HAP-1 (cell line): ENCODE results near the gene RAB3D.
"Not testable (repeated sequence)": the region's sequence is repeated elsewhere in the genome, so short reads cannot be mapped to it uniquely, and the experiment has no call there.

Experiments
- DNase-seq, 2 experiments: peaks; one replicate each; pipeline ENCODE4 v3.0.0-alpha.2; 2016 to 2020; ENCODE audit warnings: low spot score in 2 of 2
- H3K27me3 ChIP-seq: fragments of 250-450 bp; sonication (Bioruptor Pico); 2 replicates; pipeline ENCODE4 v1.5.1; 2020; ENCODE audit warnings: low read depth, mild to moderate bottlenecking, moderate library complexity
- H3K36me3 ChIP-seq: fragments of 250-450 bp; sonication (Bioruptor Pico); replicated peaks from 2 replicates; pipeline ENCODE4 v1.5.1; 2020; ENCODE audit warnings: mild to moderate bottlenecking
- H3K4me1 ChIP-seq: fragments of 250-450 bp; sonication (Bioruptor Pico); 2 replicates; pipeline ENCODE4 v1.5.1; 2020; ENCODE audit warnings: mild to moderate bottlenecking
- H3K4me3 ChIP-seq: fragments of 250-450 bp; sonication (Bioruptor Pico); 2 replicates; pipeline ENCODE4 v1.5.1; 2020; ENCODE audit warnings: mild to moderate bottlenecking, moderate library complexity
- H3K9me3 ChIP-seq: fragments of 250-450 bp; sonication (Bioruptor Pico); 2 replicates; pipeline ENCODE4 v1.5.1; 2020; ENCODE audit warnings: mild to moderate bottlenecking, moderate library complexity
- in situ Hi-C: fragments of 300-500 bp; cut with MboI; formaldehyde crosslinking; loops from 3 replicates; pipeline ENCODE4 v1.14.3; 2020; ENCODE audit warnings: low sequenced_read_pairs, inconsistent platforms, mixed read lengths

The RAB3D gene

GRCh38 chr19:11361037-11361770, 21.7 kb upstream of the RAB3D start:
- Histone ChIP-seq H3K9me3 (no peaks in the 10 kb centered on the region), H3K36me3 (no peaks in the 10 kb centered on the region), H3K4me3 (no peak overlapping the region), H3K27me3 (no peaks in the 10 kb centered on the region), H3K4me1 (no peaks in the 10 kb centered on the region)
- DNase-seq: peak in 1 of 2 experiments; percentile 80
- in situ Hi-C loops: no loop called here

DNA sequence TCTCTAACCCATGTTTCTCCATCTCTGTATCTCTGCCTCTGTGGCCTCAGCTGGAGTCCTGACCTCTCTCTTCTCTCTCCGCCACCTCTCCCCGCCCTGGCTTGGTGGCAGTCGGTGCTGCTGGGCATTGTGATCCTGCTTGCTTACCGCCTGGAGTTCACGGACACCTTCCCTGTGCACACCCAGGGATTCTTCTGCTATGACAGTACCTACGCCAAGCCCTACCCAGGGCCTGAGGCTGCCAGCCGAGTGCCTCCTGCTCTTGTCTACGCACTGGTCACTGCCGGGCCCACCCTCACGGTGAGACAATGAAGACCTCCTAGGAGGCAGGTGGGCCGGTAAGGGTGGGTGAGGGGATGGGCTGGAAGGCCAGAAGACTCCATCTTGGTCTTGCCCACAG, 20.0 kb upstream of the RAB3D start:
- no peaks in the 10 kb centered on the region for H3K27me3 ChIP-seq
- in situ Hi-C loops: no loop called here
- H3K36me3 ChIP-seq: no peaks in the 10 kb centered on the region; the same call in 1 of the 2 replicates
- H3K9me3 ChIP-seq: no peaks in the 10 kb centered on the region
- no peak overlapping the region for H3K4me3 ChIP-seq
- H3K4me1 ChIP-seq: peaks cover 4% of the 10 kb centered on the region; the same call in 1 of the 2 replicates
- no peak for DNase-seq

DNA sequence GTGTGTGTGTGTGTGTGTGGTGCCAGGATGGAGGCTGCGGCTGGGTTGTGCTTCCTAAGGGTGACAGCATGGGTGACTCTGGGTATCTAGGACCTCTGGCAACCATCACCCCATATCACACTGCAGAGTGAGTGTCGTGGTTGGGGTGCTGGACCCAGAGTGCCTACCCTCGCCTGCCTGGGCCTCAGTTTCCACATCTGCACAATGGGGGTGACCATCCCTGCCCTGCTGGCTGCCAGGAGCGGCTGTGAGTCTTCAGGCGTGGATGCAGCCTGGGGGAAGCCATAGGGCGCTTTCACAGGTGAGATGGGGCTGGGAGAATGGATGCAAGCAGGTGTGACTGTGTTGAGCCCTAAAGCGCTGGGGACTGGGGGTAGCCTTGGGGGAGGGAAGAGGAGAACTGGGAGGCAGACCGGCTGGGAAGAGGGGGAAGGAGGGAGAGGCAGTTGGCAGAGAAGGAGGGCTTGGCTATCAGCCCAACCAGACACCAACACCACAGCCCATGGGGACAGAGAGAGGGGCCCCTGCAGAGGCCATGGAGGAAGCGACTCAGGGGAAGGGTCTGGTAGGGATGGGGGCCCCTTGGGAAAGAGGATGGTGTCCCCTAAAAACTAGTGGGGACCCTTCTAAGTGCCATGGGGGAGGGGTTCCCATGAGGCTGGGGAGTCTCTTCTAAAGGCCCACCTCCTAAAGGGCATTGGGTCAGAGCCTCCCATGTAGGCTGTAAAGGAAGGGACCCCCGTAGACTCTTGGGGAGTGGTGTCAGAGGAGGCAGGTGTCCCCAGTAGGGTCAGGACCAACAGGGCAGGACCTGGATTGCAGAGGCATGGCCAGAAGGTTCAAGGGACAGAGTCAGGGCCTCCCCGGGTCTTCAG, 17.5 kb upstream of the RAB3D start:
- Histone ChIP-seq H3K4me1 (peaks cover 4% of the 10 kb centered on the region; the same call in 1 of the 2 replicates), H3K27me3 (no peaks in the 10 kb centered on the region), H3K4me3 (no peak overlapping the region), H3K36me3 (no peaks in the 10 kb centered on the region; the same call in 1 of the 2 replicates), H3K9me3 (no peaks in the 10 kb centered on the region)
- in situ Hi-C loops: no loop called here
- DNase-seq: no peak

- in situ Hi-C loops: no loop called here
- Histone ChIP-seq H3K36me3 (no peaks in the 10 kb centered on the region; the same call in 1 of the 2 replicates), H3K27me3 (no peaks in the 10 kb centered on the region), H3K9me3 (no peaks in the 10 kb centered on the region), H3K4me3 (peak overlapping the region; percentile 36), H3K4me1 (peaks cover 4% of the 10 kb centered on the region; the same call in 1 of the 2 replicates)
- DNase-seq: no peak
Measured at GRCh38 chr19:11356074-11356397, 16.6 kb upstream of the RAB3D start.

DNA sequence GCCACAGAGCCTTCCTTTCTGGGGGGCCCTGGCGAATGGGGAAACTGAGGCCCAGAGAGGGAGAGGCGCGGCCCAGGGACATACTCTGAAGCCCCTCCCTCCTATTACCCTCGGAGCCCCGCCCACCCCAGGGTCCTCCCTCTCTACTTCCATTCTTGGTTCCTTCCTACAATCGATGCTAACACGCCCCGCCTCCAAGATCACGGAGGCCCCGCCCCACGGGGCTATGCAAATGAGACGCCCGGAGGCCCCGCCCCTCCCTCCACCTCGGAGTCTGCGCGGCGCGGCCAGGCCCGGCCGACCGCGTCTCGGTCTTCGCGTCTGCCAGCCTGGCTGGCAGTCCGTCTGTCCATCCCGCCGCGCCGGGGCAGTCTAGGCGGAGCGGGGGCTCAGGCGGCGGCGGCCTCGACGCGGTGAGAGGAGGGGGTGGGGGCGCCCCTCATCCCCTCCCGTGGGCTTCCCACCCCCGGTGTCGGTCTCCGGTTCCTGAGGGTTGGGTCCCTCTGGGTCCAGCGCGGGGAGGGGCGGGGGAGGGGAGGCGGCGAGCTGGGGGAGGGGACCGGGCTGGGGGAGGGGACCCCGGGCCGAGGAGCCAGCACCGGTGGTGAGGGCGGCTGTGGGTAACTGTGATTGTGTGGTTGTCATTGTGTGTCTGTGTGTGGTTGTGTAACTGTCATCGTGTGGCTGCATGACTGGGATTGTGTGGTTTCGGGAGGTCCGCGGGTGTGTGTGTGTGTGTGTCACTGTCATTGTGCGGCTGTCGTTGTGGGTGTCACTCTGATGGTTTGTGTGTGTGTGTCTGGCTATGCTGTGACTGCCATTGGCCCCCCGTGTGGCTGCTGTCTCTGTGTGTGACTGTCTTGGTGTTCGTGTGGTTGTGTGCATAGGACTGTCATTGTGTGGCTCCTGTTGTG, 16.0 kb upstream of the RAB3D start, which contains the start of gene PLPPR2:
PLPPR2 (plus strand) TSS at position 273 of the 914 bp plus-strand sequence. CDS start 2,242 bp downstream, outside the sequence.
- Histone ChIP-seq H3K4me3 (peak within 1 kb of the TSS; percentile 36), H3K4me1 (peaks cover 4% of the 10 kb centered on the region; the same call in 1 of the 2 replicates), H3K27me3 (no peaks in the 10 kb centered on the region), H3K9me3 (no peaks in the 10 kb centered on the region), H3K36me3 (no peaks in the 10 kb centered on the region; the same call in 1 of the 2 replicates)
- in situ Hi-C loops: no loop called here
- DNase-seq: peak; percentile 85 to 95

DNA sequence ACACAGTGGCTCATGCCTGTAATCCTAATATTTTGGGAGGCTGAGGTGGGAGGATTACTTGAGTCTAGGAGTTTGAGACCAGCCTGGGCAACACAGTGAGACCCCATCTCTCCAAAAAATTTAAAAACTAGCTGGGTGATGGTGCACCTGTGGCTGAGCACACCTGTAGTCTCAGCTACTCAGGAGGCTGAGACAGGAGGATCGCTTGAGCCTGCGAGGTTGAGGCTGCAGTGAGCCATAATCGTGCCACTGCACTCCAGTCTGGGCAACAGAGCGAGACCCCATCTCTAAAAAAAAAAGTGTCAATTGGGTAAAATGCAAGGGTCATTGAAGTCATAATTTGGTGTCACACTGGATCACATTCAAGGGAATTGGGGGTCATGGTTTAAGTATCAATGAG, 14.6 kb upstream of the RAB3D start:
- H3K4me1 ChIP-seq, DNase-seq, H3K4me3 ChIP-seq, H3K36me3 ChIP-seq, H3K27me3 ChIP-seq, H3K9me3 ChIP-seq, in situ Hi-C loops: not testable (repeated sequence)

DNA sequence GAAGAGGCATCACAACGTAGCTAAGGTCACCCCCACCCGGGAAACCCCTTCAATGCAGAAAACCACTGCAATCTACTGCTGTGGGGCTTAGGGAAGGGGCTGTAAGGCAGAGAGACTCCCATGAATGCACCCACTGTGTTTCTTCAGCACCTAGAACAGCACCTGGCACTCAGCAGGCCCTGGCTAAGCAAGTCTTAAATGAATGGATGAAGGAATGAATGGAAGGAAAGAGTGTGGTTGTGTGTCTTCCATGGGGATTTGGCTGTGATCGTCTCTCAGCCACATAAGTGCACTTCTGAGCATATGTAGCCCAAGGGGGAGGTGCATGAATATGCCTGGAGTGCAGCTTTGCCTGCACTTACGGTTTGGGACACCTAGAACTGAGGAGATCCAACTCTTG, 9.7 kb upstream of the RAB3D start:
- Histone ChIP-seq H3K4me1 (peaks cover 10% of the 10 kb centered on the region), H3K27me3 (no peaks in the 10 kb centered on the region), H3K9me3 (no peaks in the 10 kb centered on the region; the same call in 1 of the 2 replicates), H3K36me3 (no peaks in the 10 kb centered on the region), H3K4me3 (no peak overlapping the region)
- in situ Hi-C loops: no loop called here
- DNase-seq: no peak

- Histone ChIP-seq H3K27me3 (no peaks in the 10 kb centered on the region), H3K4me3 (no peak overlapping the region), H3K4me1 (peaks cover 10% of the 10 kb centered on the region), H3K36me3 (no peaks in the 10 kb centered on the region), H3K9me3 (no peaks in the 10 kb centered on the region; the same call in 1 of the 2 replicates)
- in situ Hi-C loops: no loop called here
- no peak for DNase-seq
Measured at GRCh38 chr19:11347546-11348039, 8.1 kb upstream of the RAB3D start.

DNA sequence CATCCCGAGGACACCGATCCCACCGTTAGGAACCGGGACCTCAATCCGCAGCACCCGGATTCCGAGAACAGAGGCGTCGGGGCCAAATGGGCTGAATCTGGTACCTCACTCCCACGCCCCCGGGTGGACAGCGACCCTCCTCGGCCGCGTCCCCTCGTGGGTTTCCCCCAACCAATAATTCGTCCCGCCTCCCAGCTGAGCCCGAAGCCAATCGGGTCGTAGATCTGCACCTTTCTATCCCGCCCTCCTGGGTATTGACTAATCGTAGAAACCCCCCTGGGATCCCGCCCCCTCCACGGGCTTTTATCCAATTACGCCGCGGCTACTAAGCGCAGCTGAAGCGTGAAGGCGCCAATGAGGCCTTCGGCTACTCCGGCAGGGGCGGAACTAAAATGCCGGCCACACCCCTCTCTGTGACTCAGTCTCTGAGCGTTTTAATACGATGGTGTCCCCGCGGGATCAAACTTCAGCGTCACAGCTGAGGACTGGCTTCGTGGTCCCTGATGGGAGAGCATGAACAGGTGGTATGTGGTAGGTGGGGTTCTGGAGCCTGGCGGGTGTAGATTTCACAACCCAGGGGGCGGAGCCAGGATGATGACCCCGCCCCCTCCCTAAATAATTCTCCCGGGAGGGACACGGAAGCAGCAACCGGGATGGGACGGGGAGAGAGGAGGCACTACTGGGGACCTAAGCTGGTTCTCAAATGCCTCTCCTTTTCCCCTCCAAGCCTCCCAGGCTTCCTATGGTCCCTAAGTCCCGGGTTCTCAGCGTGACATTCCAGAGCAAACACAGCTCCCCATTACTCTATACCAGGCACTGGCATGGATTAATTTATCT, 6.9 kb upstream of the RAB3D start, which contains the start of the genes CCDC159 and TMEM205:
CCDC159 (plus strand) TSS at position 416 of the 837 bp plus-strand sequence; CDS start at position 504, 88 bp downstream.
TMEM205 (minus strand) TSS at position 165 of the 837 bp plus-strand sequence. CDS start 649 bp downstream, outside the sequence.
- H3K4me1 ChIP-seq: peaks cover 10% of the 10 kb centered on the region
- DNase-seq: peak; percentile 98 to 99
- peak within 1 kb of the TSS; percentile 70 for H3K4me3 ChIP-seq
- no peaks in the 10 kb centered on the region; the same call in 1 of the 2 replicates for H3K36me3 ChIP-seq
- peaks cover 2% of the 10 kb centered on the region; the same call in 1 of the 2 replicates for H3K9me3 ChIP-seq
- no peaks in the 10 kb centered on the region for H3K27me3 ChIP-seq
- in situ Hi-C loops: no loop called here

GRCh38 chr19:11345122-11345803, 5.8 kb upstream of the RAB3D start:
- no peak for DNase-seq
- H3K27me3 ChIP-seq: no peaks in the 10 kb centered on the region
- in situ Hi-C loops: no loop called here
- H3K9me3 ChIP-seq: peaks cover 2% of the 10 kb centered on the region; the same call in 1 of the 2 replicates
- H3K36me3 ChIP-seq: no peaks in the 10 kb centered on the region; the same call in 1 of the 2 replicates
- peak overlapping the region; percentile 70 for H3K4me3 ChIP-seq
- H3K4me1 ChIP-seq: peaks cover 10% of the 10 kb centered on the region

GRCh38 chr19:11342429-11342828, 3.0 kb upstream of the RAB3D start:
- Histone ChIP-seq H3K9me3 (0 out of 2 replicates have a peak, but pooled peaks cover 2% of the 10 kb centered on the region), H3K4me3 (no peak overlapping the region), H3K4me1 (peaks cover 18% of the 10 kb centered on the region), H3K36me3 (no peaks in the 10 kb centered on the region; the same call in 1 of the 2 replicates), H3K27me3 (no peaks in the 10 kb centered on the region)
- in situ Hi-C loops: no loop called here
- no peak for DNase-seq

GRCh38 chr19:11340099-11340467, 626 bp upstream of the RAB3D start:
- H3K36me3 ChIP-seq, in situ Hi-C loops, H3K9me3 ChIP-seq, H3K4me3 ChIP-seq, H3K27me3 ChIP-seq, DNase-seq, H3K4me1 ChIP-seq: not testable (repeated sequence)
